Stimulated activated CD4-positive, alpha-beta T cell treated with anti-CD3 and anti-CD28 coated beads, TNF-alpha, amount 100 ng/mL, for 48 hours (primary cell): ENCODE measurements around the gene RHBDD2.
"Not testable (repeated sequence)": the region's sequence is repeated elsewhere in the genome, so short reads cannot be mapped to it uniquely, and the experiment has no call there.

ENCODE experiments used
- DNase-seq, 3 donors: peaks; one replicate each; pipeline ENCODE4 v3.0.0-alpha.2; 2020; ENCODE audit warnings: low read depth in 3 of 3

RHBDD2 gene

DNA sequence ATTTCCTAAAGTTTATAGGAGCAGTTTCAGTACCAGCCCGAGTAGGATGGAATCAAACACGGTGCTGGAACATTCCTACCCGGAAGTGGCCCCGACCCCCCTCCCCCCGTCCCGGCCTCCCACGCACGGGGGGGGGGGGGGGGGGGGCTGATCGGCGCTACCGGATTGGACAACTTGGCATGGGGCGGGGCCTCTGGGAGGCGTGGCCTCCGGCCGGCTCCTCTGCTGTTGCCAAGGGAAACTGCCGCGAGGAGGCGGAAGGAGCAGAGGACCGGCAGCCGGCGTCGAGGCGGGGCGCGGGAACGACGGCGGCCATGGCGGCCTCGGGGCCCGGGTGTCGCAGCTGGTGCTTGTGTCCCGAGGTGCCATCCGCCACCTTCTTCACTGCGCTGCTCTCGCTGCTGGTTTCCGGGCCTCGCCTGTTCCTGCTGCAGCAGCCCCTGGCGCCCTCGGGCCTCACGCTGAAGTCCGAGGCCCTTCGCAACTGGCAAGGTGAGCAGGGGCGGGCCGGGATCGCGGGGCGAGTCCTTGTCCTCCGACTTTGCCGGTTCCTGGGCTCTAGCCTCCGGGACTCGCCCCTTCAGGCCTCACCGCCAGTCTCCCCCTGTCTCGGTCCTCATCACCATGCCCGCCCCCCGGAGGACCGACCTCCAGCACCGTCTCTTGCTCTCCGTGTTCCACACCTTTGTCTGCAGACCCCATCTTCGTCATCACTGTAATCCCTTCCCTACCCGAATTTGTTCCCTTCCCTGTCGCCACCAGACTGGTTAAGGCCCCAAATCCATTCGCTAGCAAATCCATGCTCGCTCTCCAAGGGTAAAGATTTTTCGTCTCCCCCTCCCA is at the start of gene RHBDD2:
Gene RHBDD2 (plus strand): TSS at position 266 of the 843 bp plus-strand sequence. CDS start 49 bp downstream, at position 315.
- DNase-seq, result peak; percentile 94 to 97 (median 96)

DNA sequence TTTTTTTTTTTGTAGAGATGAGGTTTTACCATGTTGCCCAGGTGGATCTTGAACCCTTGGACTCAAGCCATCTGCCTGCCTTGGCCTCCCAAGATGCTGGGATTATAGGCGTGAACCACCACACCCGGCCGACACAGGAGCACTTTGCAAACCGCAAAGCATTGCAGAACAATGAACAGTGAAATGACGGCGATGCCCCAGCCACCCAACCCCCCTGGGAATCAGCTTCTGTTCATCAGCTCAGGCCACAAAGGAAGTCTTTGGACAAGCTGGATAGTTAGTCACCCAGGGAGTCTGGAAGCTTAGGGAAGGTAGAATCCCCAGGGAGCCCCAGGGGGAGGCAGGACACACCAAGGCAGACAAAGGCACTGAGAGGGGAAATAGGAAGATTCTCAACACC is 49.2 kb upstream of the RHBDD2 start:
- DNase-seq, result not testable (repeated sequence)

DNA sequence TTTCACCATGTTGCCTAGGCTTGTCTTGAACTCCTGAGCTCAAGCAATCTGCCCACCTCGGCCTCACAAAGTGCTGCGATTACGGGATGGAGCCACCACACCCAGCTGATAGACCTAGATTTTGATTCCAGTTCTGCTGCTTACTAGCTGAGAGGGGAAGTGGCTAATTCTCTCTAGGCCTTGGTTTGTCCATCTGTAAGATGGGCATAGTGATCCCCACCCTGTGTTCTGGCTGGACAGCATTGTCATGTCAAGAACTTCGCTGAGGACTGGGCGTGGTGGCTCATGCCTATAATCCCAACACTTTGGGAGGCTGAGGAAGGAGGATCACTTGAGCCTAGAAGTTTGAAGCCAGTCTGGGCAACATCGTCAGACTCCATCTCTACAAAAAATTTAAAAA is 47.9 kb upstream of the RHBDD2 start:
- DNase-seq, result no peak

DNA sequence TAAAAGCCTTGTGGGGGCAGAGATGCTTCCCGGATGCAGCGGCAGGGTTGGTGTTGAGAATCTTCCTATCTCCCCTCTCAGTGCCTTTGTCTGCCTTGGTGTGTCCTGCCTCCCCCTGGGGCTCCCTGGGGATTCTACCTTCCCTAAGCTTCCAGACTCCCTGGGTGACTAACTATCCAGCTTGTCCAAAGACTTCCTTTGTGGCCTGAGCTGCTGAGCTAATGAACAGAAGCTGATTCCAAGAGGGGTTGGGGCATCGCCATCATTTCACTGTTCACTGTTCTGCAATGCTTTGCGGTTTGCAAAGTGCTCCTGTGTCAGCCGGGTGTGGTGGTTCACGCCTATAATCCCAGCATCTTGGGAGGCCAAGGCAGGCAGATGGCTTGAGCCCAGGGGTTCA is 45.2 kb upstream of the RHBDD2 start:
- DNase-seq, result not testable (repeated sequence)

DNA sequence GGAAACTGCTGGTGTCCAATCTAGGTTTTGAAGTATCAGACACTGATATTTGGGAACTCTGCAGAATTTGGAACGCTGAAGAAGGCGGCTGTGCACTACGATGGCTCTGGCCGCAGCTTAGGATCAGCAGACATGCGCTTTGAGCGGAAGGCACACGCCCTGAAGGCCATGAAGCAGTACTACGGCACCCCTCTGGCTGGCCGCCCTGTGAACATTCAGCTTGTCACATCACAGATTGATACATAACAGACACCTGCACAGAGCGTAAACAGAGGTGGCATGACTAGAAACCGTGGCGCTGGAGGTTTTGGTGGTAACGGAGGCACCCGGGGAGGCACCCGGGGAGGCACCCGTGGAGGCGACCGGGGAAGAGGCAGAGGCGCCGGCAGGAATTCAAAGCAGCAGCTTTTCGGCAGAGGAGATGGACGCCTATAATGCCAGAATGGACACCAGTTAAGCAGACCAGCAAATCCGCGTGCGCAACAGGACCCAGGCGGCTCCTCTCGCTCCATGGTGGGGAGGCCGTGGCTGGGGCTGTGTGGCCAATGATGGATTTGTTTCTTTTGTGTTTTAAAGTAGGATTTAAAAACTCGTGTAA is 43.0 kb upstream of the RHBDD2 start:
- no peak for DNase-seq

DNA sequence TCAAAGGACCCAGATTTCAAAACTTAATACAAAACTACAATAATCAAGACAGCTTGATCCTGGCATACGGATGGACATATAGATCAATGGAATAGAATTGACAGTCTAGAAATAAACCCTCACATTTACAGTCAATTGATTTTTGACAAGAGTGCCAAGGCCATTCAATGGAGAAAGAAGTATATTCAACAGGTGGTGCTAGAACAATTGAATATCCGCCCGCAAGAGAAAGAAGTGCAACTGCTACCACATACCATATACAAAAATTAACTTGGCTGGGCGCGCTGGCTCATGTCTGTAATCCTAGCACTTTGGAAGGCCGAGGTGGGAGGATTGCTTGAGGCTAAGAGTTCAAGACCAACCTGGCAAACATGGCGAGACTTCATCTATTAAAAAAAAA is 42.0 kb upstream of the RHBDD2 start:
- no peak for DNase-seq

DNA sequence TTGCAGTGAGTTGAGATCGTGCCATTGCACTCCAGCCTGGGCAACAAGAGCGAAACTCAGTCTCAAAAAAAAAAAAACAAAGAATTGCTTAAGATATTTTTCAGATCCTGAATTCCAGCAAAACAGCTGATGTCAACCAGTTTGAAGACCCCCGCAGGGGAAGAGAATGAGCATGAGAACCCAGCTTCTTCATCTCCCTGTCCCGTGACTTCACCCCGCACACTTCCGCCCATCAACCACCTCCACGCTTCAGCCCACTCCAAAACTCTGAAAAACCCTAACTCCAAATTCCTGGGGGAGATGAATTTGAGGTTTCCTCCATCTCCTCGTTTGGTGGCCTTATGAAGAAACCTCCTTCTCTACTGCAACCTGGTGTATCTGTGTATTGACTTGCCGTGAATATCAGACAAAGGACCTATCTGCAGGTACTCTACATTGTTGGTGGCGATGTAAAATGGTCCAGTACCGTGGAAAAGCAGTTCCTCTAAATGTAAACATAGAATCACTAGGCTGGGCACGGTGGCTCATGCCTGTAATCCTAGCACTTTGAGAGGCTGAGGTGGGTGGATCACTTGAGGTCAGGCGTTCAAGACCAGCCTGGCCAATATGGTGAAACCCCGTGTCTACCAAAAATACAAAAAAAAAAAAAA is 40.4 kb upstream of the RHBDD2 start:
- DNase-seq, result not testable (repeated sequence)

DNA sequence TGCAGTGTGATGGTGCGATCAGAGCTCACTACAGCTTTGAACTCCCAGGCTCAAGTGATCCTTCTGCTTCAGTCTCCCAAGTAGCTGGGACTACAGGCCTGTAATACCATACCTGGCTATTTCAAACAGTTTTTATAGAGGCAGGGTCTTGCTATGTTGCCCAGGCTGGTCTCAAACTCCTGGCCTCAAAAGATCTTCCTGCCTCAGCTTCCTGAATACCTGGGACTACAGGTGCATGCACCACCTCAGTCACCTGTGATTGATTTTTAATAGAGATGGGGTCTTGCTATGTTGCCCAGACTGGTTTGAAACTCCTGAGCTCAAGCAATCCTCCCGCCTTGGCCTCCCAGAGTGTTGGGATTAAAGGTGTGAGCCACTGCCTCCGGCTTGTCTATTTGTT is 38.8 kb upstream of the RHBDD2 start:
- no peak for DNase-seq

DNA sequence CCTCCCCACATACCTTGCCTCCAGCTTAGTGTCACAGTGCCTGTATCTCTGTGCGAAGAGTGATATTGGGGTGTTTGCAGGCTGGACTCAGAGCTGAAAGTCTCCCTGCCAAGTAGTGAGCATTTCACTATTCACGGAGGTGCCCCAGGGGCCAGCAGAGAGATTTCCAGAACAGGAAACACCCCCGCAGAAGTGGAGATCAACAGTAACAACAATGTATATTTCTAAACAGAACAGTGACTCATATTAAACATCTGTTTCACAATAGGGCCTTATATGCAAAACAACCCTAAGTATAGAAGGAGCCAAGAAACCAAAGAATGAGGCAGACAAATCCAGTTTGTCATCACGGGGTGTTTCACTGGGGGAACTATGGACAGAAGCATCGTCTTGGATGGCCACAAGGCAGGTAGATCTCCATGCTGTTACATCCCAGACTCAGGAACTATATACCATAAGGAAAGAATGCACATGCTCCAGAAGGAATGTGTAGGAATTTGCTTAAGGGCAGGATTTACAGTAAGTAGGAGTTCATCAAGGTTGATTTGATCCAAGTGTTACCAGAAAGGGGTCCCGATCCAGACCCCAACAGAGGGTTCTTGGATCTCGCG is 35.9 kb upstream of the RHBDD2 start:
- DNase-seq, result peak; percentile 29 to 49 (median 32)

DNA sequence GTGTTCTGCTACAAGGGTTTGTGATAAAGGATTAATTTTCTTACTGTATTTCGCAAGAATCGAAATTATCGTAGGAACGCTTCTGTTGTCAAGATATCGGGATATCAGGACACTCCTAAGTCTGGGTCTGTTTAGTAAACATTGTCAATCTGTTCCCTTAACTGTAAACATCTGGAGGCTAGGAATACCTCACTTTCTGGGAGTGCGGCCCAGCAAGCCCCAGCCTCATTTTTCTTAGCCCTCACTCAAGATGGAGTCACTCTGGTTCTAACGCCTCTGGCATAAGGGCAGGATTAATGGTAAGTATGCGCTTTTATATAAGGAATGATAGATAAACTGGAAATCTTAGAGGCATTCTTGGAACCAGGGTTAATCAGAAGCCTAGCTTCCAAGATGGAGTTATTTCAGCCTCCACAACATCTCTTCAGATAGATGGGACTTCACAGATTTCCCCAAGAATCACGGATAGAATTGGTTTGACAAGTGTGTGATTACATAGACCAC is 35.2 kb upstream of the RHBDD2 start:
- DNase-seq, result no peak

DNA sequence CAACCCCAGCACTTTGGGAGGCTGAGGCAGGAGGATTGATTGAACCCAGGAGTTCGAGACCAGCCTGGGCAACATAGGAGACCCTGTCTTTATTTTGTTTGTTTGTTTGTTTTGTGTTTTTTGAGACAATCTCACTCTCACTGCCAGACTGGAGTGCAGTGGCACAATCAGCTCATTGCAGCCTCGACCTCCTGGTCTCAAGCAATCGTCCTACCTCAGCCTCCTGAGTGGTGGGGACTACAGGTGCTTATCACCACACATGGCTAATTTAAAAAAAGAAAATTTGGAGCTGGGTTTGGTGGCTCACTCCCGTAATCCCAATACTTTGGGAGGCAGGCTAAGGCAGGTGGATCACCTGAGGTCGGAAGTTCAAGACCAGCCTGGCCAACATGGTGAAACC is 34.7 kb upstream of the RHBDD2 start:
- DNase-seq, result no peak

DNA sequence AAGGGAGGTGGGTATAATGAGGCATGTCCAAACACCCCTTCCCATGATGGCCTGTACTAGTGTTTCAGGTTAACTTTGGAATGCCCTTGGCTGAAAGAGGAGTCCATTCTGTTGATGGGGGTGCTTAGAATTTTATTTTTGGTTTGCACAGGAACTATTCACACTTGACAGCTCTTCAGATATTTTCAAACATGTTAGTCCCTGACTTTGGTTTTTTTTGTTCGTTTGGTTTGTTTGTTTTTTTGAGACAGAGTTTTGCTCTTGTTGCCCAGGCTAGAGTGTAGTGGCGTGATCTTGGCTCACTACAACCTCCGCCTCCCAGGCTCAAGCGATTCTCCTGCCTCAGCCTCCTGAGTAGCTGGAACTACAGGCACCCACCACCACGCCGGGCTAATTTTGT is 33.7 kb upstream of the RHBDD2 start:
- DNase-seq, result not testable (repeated sequence)

DNA sequence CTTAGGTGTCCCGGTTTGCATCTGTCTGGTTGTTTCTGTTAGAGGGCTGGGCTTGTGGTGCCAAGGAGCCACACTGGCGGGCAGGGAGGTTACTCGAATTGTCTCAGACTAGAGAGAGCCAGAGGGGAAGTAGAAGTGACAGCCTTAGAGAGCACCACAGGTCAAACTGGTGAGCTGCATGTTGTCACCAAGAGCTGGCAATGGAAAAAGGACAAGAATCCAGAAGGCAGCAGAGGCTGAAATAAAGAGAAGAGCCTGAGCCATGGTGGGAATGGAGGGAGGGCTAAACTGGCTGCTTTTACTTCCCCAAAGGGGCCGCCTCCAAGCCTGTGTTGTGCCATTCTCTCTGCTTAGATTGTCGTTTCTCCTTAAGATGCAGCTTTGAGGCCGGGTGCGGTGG is 31.1 kb upstream of the RHBDD2 start:
- DNase-seq, result no peak

DNA sequence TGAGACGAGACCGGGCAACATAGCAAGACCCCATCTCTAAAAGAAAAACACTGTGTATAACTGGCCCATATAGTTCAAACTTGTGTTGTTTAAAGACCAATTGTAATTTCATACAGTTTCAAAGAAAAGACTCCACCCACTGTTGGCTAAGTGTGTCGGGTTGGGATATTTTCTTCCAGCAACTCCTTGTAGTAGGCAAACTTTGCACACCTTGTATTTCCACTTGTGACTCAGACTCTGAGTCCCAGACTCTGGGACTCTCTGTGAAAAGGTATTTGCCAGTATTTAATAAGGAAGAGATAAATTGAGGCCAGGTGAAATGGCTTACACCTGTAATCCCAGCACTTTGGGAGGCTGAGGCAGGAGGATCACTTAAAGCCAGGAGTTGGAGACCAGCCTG is 29.3 kb upstream of the RHBDD2 start:
- DNase-seq, result no peak

DNA sequence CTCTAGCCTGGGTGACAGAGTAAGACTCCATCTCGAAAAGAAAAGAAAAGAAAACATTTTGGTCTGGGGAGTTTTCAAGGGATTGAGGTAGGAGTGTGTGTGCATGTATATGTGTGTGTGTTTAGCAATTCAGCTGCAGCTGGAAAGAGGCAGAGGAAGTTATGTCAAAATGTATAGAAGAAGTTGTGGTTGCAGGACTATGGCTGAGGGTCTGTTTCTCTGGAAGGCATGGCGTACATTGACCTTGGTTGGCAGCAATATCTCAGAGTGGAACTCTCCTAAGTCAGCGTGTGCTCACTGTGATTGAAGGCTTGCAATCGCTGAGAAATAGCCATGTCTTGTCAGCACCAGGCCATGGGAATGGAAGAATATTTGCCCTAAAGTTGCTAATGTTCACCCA is 28.6 kb upstream of the RHBDD2 start:
- no peak for DNase-seq

DNA sequence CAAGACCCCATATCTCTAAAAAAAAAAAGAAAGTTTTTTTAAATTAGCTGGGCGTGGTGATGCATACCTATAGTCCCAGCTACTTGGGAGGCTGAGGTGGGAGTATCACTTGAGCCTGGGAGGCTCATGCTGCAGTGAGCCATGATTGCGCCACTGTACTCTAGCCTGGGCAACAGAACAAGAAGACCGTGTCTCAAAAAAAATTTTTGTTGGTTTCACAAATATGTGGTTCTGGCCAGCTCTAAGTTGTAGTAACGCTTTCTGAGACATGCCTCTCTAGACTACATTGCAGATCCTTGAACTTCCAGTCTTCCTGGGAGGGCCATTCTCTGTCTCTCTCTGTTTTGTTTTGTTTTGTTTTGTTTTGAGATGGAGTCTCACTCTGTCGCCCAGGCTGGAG is 24.6 kb upstream of the RHBDD2 start:
- DNase-seq, result no peak

DNA sequence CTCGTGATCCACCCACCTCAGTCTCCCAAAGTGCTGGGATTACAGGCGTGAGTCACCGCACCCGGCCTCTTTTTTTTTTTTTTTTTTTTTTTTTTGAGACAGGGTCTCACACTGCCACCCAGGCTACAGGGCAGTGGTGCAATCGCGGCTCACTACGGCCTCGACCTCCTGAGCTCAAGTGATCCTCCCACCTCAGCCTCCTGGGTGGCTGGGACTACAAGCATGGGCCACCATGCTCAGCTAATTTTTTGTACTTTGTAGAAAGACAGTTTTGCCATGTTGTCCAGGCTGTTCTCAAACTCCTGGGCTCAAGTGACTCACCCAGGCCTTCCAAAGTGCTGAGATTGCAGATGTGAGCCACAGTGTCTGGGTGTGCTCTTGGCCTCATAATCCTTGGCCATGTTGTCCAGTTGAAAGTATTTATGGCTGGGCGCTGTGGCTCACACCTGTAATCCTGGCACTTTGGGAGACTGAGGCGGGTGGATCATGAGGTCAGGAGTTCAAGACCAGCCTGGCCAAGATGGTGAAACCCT is 24.0 kb upstream of the RHBDD2 start:
- not testable (repeated sequence) for DNase-seq

DNA sequence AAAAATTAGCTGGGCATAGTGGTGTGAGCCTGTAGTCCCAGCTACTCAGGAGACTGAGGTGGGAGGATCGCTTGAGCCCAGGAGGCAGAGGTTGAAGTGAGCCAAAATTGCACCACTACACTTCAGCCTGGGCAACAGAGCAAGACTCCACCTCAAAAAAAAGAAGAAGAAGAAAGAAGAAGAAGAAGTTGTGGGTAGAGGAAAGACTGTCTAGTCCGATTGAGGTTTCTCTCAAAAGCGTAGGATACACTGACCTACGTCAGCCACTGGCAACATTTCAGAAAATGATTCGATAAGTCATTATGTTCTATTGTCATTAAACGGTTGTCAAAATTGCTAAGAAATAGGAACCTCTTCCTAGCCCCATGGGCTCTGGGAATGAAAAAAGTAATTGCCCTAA is 22.3 kb upstream of the RHBDD2 start:
- no peak for DNase-seq

DNA sequence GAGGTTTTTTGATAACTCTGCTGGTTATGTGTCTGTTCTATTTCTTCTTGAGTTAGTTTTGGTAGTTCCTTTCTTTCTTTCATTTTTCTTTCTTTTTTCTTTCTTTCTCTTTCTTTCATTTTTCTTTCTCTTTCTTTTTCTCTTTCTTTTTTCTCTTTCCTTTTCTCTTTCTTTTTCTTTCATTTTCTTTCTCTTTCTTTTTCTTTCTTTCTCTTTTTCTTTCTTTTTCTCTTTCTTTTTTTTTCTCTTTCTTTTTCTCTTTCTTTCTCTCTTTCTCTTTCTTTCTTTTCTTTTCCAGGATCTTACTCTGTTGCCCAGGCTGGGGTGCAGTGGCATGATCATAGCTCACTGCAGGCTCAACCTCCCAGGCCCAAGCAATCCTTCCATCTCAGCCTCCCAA is 20.4 kb upstream of the RHBDD2 start:
- no peak for DNase-seq

DNA sequence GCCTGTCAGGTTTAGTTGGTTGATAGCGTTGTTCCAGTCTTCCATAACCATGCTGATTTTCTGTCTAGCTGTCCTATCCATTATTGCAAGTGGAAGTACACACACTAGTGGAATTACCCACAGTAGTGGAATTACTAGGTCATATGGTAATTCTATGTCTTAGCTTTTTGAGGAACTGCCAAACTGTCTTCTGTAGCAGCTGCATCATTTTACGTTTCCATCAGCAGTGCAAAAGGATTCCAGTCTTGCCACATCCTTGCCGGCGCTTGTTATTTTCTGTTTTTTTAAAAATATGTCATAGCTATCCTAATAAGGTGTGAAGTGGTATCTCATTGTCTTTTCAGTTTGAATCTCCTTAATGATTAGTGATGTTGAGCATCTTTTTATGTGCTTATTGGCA is 17.2 kb upstream of the RHBDD2 start:
- no peak for DNase-seq

DNA sequence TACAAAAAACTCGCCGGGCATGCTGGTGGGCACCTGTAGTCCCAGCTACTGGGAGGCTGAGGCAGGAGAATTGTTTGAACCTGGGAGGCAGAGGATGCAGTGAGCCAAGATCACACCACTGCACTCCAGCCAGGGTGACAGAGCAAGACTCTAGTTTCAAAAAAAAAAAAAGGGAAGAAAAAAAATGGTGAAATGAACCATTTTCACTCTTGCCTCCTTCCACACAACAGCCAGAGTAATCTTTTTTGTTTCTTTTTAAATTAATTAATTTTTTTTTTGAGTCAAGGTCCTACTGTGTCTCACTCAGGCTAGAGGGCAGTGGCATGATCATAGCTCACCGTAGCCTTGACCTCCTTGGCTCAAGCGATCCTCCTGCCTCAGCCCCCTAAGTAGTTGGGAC is 14.6 kb upstream of the RHBDD2 start:
- DNase-seq, result not testable (repeated sequence)

DNA sequence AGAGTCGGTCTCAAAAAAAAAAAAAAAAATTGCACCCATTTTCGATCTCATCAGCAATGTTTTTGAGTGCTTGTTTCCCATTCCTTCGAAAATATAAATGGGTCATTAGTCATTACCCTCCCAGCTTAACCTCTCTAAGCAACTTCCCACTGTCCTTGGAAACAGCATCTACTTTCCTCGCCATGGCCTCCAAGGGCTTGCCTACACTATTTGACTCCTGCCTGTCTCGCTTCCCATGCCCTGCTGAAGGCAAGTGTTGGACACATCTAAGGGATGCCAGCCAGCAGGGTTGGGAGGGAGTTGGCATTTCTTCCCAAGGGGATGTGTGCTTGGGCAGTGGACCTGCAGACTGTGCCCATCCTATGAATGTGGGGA is 12.7 kb upstream of the RHBDD2 start:
- no peak for DNase-seq
